ENCODE measurements around the gene OTOP3.

Gene OTOP3

GRCh38 chr17:74917430-74917829 lies 18.3 kb upstream of the OTOP3 start:
- no peak for DNase-seq

- DNase-seq = no peak
Observed at GRCh38 chr17:74918906-74919305, 16.8 kb upstream of the OTOP3 start.

GRCh38 chr17:74919440-74920305 lies 16.0 kb upstream of the OTOP3 start:
- no peak for DNase-seq

DNA sequence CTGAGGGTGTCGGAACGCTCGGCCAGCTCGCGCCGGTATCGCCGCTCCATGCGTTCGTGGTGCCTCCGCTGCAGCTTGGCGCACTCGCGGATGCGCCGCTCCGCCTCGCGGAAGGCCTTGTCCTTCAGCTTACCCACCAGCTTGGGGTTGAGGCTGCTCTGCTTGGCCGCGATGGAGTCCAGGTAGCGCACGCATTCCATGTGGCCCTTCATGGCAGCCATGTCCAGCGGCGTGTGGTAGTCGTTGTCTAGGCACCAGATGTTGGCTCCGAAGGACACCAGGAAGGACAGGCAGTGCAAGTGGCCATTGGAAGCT lies 15.4 kb upstream of the OTOP3 start:
- DNase-seq = no peak

DNA sequence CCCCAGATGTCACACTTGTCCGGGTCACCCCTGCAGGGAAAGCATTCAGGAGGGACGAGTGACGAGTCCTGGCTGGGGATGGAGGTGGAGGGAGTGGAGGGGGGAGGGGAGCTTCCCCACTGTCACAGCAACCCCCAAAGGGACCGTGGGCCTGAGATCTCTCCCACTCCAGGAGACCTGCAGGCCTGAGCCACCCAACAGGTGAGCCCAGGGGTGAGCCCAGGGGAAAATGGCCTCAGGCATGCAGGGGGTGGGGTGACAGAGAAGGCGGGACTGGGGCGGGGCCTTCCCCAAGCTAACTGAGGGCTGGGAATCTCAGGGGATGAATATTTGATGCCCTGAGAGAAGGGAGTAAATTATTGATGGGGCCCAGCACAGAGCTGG lies 15.1 kb upstream of the OTOP3 start:
- no peak for DNase-seq

DNA sequence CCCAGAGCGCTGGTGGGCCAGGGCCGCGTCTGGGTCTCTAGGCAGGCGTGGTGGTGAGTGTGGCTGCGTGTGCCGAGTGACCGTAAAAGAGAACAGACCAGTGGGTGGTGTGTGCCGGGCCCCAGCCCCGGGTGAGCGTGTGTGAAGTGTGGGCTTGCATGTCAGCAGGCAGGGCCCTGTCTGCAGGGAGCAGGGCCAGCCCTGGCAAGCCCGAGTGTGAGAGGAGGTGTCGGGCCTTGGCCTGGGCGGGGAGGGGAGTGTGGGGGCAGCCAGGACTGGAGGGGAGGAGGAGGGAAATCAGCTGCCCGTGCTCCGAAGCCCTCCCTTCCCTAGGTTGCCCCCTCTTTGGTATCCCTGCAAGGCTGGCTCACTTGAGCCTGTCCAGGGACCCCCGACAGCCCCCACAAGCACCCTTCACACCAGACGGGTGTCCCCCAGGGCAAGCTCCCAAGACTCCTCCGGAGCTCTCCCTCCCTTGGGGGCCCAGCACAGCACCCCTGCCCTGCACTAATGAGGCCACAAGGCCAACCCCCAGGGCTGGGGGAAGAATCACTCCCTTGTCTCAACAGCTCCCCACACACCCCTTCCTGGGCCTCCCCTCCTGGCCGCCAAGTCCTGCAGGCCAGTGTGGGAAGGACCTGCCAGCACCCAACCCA lies 14.5 kb upstream of the OTOP3 start:
- DNase-seq = no peak

DNA sequence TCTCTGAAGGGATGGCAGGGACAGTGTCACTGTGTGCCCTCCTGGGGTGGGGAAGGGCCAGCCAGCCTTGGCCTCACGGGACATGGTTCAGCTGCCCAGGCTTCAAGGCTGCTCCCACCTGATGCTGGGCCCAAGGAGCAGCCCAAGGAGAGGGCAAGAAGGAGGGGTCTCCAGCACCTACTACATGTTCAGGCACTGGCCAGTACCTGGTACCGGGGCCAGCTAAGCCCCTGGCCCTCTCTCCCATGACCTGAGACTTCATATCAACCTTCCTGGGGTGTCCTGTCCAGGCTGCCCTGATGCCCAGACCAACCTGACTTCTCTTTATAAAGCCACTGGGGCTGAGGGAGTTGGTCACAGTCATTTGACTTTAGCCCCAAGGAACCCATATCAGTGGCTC lies 13.9 kb upstream of the OTOP3 start:
- no peak for DNase-seq

- DNase-seq = no peak
Observed at GRCh38 chr17:74922172-74922571, 13.5 kb upstream of the OTOP3 start.

- no peak for DNase-seq
Observed at GRCh38 chr17:74922694-74923537, 12.8 kb upstream of the OTOP3 start, which contains the start of gene USH1G. Gene USH1G, minus strand, starts transcription at chr17:74923255. Its CDS starts 182 bp downstream, at chr17:74923073.

- DNase-seq = no peak
Observed at GRCh38 chr17:74923538-74924249, 12.0 kb upstream of the OTOP3 start.

GRCh38 chr17:74924250-74924948 lies 11.3 kb upstream of the OTOP3 start, which contains the start of gene OTOP2:
Gene OTOP2, plus strand, starts transcription at chr17:74924273. Its CDS starts 360 bp downstream, at chr17:74924633.
- no peak for DNase-seq

- DNase-seq = no peak
Observed at GRCh38 chr17:74925242-74925641, 10.5 kb upstream of the OTOP3 start.

GRCh38 chr17:74928786-74929185 lies 6.9 kb upstream of the OTOP3 start:
- no peak for DNase-seq

DNA sequence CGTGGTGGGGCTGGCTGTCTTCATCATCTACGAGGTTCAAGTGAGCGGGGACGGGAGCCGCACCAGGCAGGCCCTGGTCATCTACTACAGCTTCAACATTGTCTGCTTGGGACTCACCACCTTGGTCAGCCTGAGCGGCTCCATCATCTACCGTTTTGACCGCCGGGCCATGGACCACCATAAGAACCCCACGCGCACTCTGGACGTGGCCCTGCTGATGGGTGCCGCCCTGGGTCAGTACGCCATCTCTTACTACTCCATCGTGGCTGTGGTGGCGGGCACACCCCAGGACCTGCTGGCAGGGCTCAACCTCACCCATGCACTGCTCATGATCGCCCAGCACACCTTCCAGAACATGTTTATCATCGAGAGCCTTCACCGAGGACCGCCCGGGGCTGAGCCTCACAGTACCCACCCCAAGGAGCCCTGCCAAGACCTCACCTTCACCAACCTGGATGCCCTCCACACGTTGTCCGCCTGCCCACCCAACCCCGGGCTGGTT lies 5.1 kb upstream of the OTOP3 start:
- no peak for DNase-seq

DNA sequence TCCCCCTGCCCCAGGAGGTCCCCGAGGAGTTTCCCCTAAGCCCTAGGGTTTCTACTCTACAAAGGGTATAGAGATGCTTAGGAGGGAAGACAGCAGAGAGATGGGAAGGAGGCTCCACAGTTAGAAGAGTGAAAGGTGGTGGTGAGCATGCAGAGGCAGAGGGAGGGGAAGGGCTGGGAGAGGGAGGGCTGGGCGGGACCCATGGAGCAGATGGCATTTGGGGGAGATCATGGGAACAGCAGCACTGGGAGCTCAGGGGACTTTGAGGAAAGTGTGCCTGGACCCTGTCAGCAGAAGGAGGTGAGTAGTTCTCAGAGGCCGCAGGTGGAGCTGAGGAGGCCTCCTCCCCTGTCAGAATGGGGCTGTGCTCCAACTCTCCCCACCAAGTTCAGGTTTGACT lies 650 bp upstream of the OTOP3 start:
- no peak for DNase-seq

GRCh38 chr17:74936470-74936799 lies 737 bp downstream of the OTOP3 start:
- no peak for DNase-seq

DNA sequence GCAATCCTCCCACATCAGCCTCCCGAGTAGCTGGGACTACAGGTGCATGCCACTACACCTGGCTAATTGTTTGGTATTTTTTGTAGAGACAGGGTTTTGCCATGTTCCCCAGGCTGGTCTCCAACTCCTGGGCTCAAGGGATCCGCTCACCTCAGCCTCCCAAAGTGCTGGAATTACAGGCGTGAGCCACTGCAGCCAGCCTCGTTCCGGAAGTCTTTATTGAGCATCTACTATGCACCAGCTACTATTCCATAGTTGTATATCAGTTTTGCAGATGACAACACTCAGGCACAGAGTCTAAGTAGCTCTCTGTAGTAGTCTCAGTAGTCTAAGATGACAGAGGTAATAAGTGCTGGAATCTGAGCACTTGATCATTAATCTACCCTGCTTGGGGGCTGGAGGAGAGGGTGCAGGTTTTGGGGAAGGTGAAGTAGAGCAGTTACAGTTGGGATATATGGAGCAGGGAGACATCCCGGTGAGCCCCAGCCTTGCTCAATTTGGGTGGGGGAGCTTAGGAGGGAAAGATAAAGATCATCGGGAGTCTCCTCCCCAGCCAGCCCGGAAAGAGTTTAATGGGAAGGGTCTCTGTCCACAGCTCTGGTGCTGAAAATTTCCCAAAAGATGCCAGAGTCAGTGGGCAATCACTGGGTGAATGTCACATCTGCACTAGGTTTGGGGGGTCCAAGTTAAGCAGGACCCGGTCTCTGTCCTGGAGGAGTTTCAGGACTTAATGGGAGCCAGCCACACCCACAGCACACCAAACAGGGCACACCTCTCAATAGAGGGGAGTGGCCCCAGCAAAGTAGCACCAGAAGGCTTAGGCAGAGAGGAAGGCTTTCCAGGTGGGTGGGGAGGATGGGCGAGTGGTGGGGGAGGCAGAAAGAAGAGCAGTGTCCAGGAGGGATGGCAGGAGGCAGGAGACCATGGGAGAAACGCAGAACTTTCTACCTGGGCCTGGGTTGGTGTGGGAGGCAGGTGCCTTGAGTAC lies 1.7 kb downstream of the OTOP3 start:
- DNase-seq = no peak

- DNase-seq = no peak
Observed at GRCh38 chr17:74938194-74938950, 2.7 kb downstream of the OTOP3 start.

DNA sequence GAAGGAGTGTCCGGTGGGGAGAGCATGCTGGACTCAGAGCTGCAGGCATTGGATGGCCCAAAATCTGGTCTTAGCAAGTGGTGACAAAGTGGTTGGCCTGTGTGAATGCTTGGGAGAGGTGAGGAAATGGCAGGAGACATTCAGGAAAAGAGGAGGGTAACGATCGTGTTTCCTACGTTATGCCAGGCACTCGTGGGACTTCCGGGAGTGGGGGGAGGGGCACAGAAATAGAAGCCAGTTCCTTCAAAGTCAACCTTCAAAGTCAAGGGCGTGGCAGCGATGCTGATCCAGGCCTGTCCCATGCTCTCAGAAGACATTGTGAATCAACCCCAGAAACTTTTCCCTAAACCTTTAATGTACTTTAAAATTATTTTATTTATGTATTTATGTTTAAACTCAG lies 3.8 kb downstream of the OTOP3 start:
- DNase-seq = no peak

DNA sequence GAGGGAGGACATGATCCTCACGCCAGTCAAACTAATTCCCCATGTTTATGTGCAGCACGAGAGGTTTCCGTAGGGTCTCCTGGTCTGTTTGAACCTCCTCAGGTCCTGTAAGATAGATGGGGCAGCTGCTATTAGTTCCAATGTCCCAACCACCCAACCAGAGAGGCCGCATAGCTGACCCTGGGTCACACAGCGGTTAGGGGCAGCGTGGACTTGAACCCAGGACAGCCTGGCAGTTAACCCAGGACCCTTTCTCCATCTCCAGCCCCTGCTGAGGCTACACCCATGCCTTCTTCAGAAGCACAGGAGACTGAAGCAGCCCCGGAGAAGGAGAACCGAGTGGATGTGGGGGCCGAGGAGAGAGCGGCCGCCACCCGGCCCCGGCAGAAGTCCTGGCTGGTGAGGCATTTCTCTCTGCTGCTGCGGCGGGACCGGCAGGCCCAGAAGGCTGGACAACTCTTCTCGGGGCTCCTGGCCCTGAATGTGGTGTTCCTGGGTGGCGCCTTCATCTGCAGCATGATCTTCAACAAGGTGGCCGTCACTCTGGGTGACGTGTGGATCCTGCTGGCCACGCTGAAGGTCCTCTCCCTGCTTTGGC lies 5.5 kb downstream of the OTOP3 start:
- DNase-seq = no peak

All from DMS153 (cell line).